ENCODE measurements around the gene PARP12. TPM values are rescaled to one million over a fixed set of nuclear protein-coding genes. Genes with fewer than 3 reads are reported as not detected.

The PARP12 gene
- total and polyA plus RNA-seq, 2 of the 8 experiments (the other 6 are each of a cell fraction or from before 2014, with no cell fraction given), result 9.0 to 21.5 TPM

DNA sequence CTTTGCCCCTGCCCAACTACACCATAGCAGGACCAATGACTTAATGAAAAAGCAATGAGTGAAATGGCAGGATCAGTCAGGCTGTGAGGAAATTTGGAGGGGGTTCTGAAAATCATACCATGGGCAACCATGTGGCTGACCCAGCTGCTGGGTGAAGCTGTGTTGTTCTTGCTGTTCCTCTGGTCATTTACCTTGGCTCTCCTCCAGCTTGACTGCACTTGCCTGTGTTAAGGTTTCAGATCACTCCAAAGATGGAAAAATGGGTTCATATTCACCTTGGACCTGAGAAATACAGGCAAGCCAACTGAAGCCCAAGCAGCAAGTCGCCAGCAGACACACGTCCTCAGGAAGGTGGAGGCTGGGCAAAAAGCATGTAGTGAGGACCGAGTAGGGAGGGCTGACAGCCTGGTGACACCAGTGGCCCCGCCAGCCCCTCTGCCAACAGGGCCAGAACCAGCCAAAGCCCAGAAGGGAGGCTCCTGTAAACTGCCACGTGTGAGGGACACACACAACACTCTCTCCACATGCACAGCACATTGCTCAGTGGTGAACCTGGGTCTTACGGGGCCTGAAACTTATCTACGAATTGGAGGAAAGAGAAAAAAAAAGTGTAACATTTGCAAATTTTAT lies 40.1 kb downstream of the PARP12 start:
- Histone ChIP-seq H3K23me2 (ENCODE audit: low read depth, low read length) (no peaks in the 10 kb centered on the region), H2BK120ac (replicated peaks; ENCODE audit: low read depth, low read length) (no peak overlapping the region), H4K20me1 (replicated peaks in 1 of 2; ENCODE audit: control insufficient read depth in 1 of 2, insufficient read depth in 2 of 2, low read length in 2 of 2) (no peaks in the 10 kb centered on the region), H3K4me3 (ENCODE audit: extremely low read depth in 1 of 4, insufficient read depth in 2 of 4, low read depth in 3 of 4, low read length in 4 of 4) (no peak overlapping the region), H4K5ac (ENCODE audit: insufficient read length, low read depth, low read length) (no peak overlapping the region), H2BK12ac (ENCODE audit: low read depth, low read length) (no peak overlapping the region), H3K36me3 (ENCODE audit: control insufficient read depth in 2 of 4, insufficient read depth in 4 of 4, low read length in 3 of 4) (no peaks in the 10 kb centered on the region), H4K8ac (ENCODE audit: extremely low read depth, insufficient read depth, low read length) (no peak overlapping the region), H3K56ac (replicated peaks; ENCODE audit: insufficient read length, low read depth, low read length) (no peak overlapping the region), H3K79me2 (ENCODE audit: control insufficient read depth in 1 of 2, insufficient read depth in 2 of 2, low read length in 2 of 2) (no peaks in the 10 kb centered on the region), H3K14ac (ENCODE audit: insufficient read length) (no peak overlapping the region), H3K79me1 (ENCODE audit: low read depth, low read length) (0 out of 2 replicates have a peak, but pooled peaks cover 2% of the 10 kb centered on the region), H3K4me1 (replicated peaks in 1 of 4; ENCODE audit: control insufficient read depth in 3 of 4, insufficient read depth in 4 of 4, low read length in 3 of 4) (no peaks in the 10 kb centered on the region), H2BK15ac (ENCODE audit: low read length) (no peak overlapping the region), H2BK5ac (ENCODE audit: low read depth, low read length) (no peak overlapping the region), H3K23ac (ENCODE audit: insufficient read length) (no peak overlapping the region), H2BK20ac (ENCODE audit: low read length) (no peak overlapping the region), H3K18ac (ENCODE audit: extremely low read depth, low read length) (no peak overlapping the region), H2AK5ac (ENCODE audit: low read depth, low read length) (no peak overlapping the region), H3K9me3 (ENCODE audit: insufficient read depth in 2 of 2, low read depth in 1 of 2, low read length in 1 of 2) (no peaks in the 10 kb centered on the region), H3K9ac (replicated peaks in 1 of 4; ENCODE audit: extremely low read depth in 1 of 4, low read depth in 3 of 4, low read length in 3 of 4) (no peak overlapping the region), H3K4me2 (ENCODE audit: insufficient read depth in 1 of 2, low read depth in 2 of 2, low read length in 2 of 2) (no peak overlapping the region), H3K4ac (replicated peaks; ENCODE audit: insufficient read length, low read depth, low read length) (no peak overlapping the region), H3K27me3 (replicated peaks in 1 of 4; ENCODE audit: control insufficient read depth in 3 of 4, extremely low read depth in 1 of 4, insufficient read depth in 3 of 4, low read length in 3 of 4) (no peaks in the 10 kb centered on the region), H3K27ac (ENCODE audit: low read depth, low read length) (no peak overlapping the region), H4K91ac (replicated peaks; ENCODE audit: insufficient read length, low read length) (no peak overlapping the region), H2AFZ (ENCODE audit: low read length) (no peak overlapping the region)
- POLR2A ChIA-PET (ENCODE audit: partially characterized antibody), result interaction anchor here (0.5 kb wide), 1 partner anchor 250 kb away, joined by 5 read pairs; no protein-coding TSS in a partner anchor
- 83% methylated on average over 7 of the region's 7 CpGs; no CpG with 5 or more reads in 1 of the 2 experiments for WGBS, 2 experiments (ENCODE audit: extremely low coverage in 1 of 2, insufficient coverage in 1 of 2, insufficient read length in 1 of 2, insufficient replicate concordance in 2 of 2, low coverage in 1 of 2, low lambda C conversion rate in 2 of 2, missing lambda C conversion rate in 1 of 2)
- DNase-seq (ENCODE audit: low read depth in 1 of 2, low spot score in 2 of 2) (no peak), FAIRE-seq (no peak)
- CTCF ChIA-PET (ENCODE audit: partially characterized antibody), result interaction anchor here (0.6 kb wide), 1 partner anchor 192 kb away, joined by 3 read pairs; no protein-coding TSS in a partner anchor

All from H1 (cell line).